HG03095 (cell line): ENCODE data around the gene MYO1B.

Source experiments
- ATAC-seq: cut with Tn5 transposase; IDR thresholded peaks from one replicate; pipeline ENCODE4 v1.9.1; 2021; ENCODE audit warnings: moderate library complexity; ENCODE audit not compliant: unreplicated experiment

Gene MYO1B

DNA sequence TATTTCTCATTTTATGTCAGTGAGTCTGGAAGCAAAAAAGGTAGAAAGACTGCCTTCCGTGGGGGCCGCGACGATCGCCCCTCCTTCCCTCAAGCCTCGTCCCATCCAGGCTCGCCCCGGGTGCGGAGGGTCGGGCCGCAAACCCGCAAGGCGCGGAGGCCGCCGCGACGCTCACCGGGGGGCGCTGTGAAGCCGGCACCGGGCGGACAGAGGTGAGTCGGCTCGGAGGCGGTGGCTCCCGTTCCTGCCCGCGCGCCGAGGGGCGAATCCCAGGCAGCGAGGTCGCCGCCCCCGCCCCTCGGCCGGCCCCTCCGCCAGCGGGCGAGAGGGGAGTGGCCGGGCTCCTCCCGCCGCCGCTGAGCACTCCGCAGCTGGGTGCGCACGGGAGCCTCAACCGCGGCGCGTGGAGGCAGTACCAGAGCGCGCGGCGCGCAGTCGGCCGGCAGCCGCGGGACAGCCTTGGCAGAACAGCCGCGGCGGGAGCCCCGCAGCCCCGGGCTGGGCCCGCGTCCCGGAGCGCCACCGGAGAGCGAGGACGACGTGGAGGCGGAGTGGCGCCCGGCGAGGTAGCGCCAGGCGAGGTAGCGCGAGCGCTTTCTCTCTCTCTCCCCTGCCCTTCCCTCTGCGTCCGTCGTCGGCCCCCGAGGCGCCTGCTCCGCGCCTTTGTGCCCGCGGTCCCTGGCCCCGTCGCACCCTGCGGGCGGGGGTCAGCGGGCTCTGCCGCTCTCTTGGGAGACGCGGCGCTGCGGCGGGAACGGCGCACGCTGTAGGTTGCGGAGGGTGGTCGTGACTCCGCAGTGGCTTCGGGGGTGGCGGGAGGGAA lies at the start of gene MYO1B:
Gene MYO1B (plus strand): TSS at position 359 of the 823 bp plus-strand sequence. CDS start 31,492 bp downstream, outside the sequence.
- ATAC-seq, result peak; percentile 51

DNA sequence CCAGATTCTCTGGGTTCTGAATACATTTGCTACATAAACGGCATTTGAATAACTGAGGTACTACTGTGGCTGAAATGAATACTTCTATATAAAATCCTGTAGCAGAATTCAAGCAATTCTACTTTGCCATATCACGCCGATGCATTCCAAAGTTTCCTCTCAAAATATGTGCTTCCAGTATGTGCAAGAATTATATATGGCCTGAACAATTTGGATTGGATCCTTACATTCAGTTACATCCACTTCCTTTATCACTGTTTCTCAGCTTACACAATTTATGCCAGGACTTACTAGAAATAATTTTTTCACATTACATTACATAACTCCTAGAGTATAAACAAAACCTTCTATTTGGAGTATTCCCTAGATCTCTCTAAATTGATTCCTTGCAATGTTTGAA lies 48.1 kb upstream of the MYO1B start:
- no peak for ATAC-seq

DNA sequence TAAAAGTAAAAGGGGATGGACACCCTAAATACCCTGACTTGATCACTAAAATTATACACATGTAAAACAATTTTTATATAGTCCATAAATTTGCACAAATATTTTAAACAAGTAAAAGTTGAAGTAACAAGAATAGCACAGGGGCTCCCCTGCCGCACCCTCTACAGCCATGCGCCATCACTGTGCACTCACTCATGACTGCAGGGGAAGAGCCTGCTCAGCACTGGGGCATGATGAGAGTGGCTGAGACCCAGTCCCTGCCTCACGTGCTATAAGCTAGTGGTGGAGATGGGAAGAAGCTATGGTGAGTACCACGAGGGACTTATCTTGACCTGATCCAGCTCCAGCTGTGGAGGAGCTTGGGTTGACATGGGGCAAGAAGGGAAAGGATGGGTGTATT lies 46.9 kb upstream of the MYO1B start:
- no peak for ATAC-seq

DNA sequence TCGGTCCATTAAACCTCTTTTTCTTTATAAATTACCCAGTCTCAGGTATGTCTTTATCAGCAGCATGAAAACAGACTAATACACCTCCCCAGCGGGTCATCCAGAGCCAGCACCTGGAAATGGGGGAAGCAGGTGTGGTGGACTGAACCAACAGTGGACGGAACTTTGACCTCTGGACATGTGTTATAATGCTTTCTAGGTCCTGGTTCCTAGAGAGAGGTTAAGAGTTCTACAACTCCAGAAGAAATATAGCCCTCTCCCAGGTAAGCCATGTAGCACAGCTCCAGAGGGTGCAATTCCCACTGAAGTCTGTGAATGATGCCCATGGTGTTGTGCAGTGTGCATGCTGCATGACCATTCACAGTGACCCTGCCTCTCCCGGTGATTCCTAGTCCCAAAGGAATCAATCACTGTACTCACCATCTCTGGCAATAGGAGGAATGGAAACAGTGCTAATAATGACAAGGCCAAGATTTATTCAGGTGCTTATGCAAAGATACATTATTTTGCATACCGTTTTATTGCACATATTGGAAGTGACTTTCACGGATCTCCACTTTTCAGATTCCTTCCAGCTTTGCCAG lies 45.2 kb upstream of the MYO1B start:
- ATAC-seq, result no peak

DNA sequence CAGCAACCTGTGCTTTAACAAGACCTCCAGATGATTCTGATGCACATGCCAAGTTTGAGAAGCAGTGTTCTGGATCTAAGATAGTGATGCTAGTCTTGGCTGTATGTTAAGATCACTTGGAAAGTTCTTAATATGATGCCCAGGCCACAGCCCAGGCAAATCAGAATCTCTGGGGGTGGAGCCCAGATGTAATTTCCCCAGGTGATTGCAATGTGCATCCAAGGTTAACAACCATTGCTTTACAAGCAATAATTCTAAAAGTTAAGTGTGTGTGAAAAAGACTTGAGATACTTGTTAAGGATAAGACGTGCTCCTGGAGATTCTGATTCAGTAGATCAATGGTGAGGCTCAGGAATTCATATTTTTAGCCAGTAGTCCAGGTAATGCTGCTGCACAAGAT lies 44.3 kb upstream of the MYO1B start:
- no peak for ATAC-seq

DNA sequence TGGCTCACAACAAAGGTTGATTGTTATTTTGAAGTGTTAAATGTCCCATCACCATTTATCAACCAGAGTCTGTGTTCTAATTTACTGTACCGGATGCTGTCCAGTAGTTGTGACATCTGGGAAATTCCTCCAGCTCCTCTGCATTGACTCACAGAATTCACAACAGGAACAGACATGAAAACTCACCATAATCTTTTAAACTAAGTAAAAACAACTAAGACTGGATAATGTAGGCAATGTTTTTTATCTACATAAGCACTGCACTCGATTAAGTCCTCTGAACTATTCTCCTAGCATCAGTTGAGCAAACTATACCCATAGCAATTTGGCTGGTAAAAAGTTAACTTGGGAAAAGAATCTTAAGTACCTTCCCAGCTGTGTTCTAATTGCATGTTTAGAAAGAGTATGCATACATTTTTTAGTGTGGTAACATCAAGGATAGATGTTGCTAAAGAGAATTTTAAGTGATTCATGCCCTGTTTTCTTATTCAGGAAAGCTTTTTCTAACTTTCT lies 42.9 kb upstream of the MYO1B start:
- no peak for ATAC-seq

DNA sequence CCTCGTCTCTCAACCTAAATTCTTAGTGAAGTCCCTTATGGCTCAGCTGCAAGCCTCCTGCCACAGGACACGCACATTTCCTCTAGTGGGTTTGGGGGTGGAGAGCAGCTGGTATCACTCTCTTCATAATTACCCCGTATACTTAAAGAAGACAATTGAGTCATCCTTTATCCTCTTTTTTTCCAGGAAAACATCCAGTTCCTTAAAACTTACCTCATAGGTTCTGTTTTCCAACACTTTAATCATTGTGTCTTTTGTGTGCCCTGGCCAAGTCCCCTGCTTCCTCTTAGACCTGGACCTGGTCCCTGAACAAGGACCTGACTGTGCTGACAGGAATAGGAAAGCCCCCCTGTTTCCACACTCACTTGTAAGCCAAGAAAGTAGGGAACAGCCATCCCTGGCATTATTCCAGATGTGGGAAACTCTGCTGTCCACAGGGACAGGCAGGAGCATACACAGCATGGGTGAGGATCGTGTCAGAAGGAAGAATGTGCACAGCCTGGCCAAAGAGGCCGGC lies 42.3 kb upstream of the MYO1B start:
- no peak for ATAC-seq

DNA sequence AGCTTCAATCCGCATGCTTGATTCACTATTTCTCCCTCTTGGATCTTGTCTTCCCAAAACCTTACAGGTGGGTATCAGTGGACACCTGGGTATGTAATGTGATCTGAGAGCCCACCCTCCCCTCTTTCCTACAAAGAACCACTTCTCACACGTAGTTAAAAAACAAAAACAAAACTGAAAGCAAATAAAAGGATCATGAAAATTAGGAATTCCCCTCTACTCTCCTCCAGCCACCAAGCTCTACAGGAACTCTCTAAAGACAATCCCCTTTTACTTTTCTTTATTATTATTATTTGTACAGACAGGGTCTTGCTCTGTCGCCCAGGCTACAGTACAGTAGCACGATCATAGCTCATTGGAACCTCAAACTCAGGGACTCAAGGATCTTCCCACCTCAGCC lies 40.8 kb upstream of the MYO1B start:
- peak; percentile 67 for ATAC-seq

DNA sequence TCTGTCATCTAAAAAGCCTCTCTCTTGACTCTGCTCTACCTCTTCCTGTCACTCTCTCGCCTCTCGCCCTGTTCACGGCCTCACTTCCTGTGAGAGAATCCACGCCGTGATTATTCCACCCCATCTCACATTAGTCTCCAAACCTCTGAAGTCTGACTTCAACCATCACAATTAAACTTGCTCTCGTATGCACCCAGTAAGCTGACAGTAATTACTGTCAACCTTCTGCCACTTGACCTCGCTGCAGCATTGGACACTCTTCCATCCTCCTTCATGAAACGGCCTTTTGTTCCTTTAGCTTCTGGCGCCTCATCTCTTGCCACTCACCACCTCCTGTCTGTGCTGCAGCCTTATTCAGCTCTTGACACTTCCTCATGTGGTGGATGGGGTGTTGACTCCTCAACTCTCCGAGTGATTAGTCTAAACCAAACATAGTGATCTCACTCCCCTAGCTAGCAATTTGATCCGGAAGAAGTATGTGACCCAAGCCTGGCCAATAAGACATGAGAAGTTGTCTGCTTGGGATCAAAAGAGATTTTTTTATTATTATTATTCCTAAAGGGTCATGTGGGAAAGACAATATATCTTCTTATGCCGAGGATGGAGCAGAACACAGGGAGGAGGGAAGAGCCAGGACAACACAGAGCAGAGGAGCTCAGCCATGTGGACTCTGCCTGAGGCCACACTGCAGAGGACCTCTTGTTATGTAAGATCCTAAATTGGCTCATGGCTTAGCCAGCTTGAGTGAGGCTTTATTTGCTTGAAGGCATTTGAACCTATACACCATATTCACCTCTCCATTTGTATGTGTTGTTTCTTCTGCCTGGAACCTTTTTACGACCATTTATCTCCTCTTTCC lies 38.4 kb upstream of the MYO1B start:
- ATAC-seq, result no peak

DNA sequence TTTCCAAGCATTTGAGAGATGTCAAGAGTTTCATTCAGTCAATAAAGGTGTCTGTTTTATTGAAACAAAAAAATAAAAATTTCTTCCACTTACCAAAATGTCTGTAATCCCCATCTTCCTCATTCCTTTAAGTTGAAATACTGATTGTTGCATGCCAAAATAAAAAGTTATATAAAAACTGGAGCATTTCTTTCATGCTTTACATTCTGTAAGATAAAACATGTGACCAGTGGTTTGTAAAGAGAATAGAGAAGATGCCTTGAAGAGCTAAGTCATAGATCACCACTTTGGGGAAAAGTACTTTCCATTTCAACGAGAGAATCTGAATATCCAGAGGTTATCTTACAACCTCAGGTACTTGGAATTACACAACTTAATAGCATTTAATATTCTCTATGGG lies 35.9 kb upstream of the MYO1B start:
- ATAC-seq, result no peak

DNA sequence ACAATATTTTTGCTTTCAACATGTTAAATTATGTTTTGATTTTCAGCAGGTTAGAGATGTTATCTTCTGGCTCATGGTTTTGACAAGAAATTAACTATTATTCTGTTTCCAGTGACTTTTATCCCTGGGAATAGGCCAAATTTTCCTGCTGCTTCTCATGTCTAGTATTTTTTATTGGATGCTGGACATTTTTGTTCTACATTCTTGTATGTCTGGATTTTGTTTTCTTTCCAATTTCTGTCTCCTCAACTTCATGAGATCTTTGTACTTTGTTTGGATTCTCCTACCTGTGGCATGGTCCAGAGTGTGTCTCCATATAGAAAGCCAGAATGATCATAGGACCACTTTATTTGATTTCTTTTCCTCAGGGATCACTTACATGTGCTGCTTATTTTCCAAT lies 33.1 kb upstream of the MYO1B start:
- ATAC-seq, result no peak

DNA sequence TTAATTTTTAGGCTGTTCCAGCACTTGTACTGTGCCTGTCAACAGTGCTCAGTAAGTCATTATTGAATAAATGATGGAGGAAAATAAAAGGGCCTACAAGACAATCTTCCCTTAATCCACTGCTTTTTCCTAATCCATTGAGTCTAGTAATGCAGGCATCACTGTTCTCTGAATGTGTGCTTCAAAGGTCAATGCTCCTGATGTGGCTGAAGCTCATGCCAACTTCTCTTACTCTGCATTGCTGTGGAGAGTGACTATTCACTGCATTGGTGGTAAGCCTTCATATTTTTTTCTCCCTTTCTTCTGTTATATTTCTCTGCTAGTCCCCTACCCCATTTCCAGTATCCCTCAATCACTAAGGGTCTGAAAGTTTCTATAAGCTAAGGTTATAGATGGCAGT lies 31.9 kb upstream of the MYO1B start:
- no peak for ATAC-seq

DNA sequence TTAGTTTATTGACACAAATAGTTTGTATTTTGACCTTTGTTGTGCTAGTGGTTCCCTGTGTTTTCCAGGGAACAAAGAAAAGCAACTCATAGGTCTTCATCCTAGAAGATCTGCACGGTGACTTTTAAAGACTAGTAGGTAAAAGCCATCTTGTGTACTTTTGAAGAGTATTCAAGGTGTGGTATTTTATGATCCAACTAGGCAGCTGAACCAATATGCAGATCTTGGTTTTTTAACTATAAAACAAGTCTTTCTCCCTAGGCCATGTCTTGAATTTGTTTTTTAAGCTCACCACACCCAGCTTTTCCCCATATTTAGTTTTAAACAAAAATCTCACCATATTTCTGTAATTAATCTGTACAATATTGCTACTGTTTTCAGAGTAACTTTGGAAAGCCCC lies 30.0 kb upstream of the MYO1B start:
- no peak for ATAC-seq

DNA sequence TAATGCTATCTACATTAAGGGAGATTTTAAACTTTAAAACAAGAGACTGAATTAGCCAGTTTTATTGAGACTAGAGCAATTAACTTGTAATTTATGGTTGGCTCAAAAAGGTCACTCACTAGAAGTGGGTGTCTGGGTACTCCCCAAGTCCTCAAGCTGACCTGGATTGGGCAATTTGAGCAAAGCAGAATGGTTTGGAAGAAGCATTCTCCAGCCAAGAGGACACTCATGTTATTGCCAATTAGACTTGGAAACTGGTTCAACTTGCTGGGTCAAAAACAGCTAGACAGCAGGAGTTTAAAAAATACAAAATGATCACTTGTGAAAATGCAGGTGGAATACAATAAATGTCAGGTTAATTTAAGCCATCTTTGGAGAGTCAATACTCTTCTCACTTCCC lies 29.5 kb upstream of the MYO1B start:
- no peak for ATAC-seq

DNA sequence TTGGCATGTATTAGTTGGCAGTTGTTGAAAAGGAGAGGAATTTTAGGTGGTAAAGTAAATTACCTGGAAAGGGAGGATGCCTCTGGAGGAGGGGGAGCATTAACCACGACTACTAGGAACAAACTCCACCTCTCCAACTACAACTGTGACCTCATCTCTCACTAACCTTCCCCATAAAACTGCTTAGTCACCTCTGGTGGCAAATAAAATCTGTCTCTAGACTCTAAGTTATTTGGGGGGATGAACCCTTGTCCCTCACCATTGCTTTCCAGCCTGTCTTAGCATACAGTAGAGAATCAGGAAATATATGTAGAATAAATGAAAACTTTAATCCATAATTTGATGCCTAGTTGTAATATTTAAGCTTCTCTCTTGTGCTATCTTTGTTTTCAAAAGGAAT lies 27.6 kb upstream of the MYO1B start:
- ATAC-seq, result no peak

DNA sequence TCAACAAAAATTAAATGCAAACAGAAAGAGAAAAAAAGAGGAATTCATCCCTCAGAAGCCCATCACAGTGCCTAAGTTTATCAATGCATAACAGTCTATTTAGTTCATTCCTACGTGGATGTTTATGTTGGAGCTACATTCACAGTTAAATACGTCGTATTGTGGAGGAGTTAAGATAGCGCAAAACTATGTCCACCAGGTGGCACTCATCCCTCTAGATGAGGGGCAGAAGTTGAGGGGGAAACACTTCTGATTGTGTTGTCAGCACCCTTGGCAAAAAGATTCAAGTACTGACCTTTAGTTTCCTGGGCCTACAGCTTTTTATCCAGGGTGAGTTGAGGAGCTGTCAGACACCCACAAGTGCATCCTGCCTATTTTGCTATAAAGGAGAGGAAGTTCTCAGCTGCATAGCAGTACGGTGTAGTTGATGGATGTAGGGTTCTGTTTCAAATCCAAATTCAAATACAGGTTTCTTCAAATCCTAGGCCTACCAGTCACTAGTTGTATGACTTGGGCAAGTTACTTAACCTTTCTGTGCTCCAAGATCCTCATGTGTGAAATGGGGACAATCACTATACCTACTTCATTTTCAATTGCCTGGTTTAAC lies 26.8 kb upstream of the MYO1B start:
- peak; percentile 45 for ATAC-seq

DNA sequence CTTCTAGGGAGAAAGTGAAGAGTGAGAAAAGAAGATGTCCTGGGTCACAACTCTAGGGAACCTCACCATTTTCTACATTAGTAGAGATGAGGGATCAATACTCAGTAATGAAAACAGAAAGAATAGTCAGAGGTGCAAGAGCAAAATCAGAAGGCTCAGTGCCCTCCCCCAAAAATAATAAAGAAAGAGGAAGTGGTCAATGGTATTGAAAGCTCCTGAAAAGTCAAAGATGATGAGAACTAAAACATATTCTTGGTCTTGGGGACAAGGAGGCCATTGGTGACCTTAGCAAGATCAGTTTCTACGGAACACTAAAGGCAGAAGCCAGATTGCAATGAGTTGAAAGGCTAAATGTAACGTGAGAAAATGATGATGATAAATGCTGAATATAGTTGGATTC lies 24.5 kb upstream of the MYO1B start:
- ATAC-seq, result peak; percentile 53

DNA sequence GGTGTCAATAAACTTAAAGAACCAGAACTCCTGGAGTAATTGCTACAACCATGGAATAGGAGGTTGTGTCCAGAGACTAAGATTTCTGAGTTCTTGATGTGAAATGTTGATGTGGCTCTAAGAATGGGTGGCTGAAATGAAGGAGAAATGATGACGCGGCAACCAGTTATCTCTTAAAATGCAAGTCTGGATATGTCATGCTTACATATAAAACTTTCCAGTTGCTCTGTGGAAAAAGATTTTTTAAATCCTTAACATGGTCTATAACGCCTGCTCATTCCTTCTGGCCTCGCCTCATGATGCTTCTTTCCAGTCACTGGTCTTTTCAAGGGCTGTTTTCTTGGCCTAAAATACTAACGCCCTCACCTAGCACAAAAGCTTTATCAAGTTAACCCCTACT lies 23.5 kb upstream of the MYO1B start:
- ATAC-seq, result no peak

DNA sequence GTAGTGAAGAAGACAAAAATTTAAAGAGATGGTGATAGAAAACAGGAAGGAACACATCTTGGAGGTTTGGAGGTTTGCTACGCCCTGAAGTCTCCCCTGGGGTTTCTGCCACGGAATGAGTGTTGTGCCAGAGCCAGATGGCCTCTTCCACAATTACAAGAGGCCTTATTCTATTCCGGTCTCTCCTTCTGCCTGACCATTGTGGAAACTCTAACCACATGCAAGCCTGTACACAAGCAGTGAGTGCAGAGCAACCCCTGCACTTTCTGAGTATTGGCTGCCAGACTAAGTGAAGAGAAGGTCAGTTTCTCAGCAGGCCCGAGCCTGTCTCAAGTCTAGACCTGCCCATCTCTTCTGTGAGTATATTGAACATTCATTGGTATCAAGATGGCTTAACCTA lies 22.7 kb upstream of the MYO1B start:
- peak; percentile 47 for ATAC-seq

DNA sequence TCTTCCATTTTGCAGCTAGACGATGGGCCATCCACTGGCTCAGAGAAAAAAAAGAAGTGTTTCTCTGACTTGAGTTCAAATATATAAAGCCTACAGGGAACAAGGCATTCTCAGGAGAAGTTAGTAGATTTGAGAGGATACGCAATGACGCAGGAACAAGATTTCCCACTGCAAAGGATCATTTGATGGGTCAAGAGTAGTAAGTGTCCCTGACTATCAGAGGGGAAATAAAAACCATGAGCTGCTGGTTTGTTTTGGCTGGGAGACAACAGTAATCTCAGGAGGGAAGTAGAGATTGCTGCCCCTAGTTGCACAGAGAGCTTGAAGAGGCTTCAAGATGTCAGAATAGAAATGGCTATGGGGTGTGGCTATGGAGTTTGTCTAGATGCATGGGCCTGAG lies 22.3 kb upstream of the MYO1B start:
- no peak for ATAC-seq

DNA sequence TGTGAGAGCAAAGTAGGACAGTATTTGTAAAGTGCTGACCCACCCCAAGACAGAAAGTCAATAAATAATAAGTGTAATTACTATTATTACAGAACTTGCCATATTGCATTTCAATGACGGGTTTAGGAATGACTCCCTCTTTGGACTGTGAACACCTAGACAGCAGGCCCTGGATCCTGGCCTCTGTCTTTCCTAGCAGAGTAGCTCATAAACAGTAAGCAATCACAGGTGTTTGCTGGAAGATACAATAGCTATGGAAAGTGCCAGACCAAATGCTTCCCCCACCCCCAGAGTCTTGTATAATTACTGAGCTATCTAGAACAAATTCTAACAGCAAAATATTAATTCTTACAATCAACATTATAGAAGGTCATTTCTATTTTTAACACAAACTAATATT lies 20.1 kb upstream of the MYO1B start:
- no peak for ATAC-seq
